PC-9 (cell line): Measurements from ENCODE around the gene CDKN2B. TPM values are rescaled to one million over a fixed set of nuclear protein-coding genes. Genes with fewer than 3 reads are reported as not detected.
A peak's percentile ranks its signal among the peaks of the same experiment; 100 is the strongest.

Experiments
- BruUV-seq: library from RNA; stranded (reverse); fragments of 400-500 nt; replicated peaks from 2 replicates; lab custom pipeline; 2021; lab: Mats Ljungman, UMichigan
- CTCF ChIA-PET: fragments of 300-600 bp; sonication (Branson Sonifier 250); formaldehyde crosslinking; loops from one replicate; lab custom pipeline; 2022; ENCODE audit warnings: antibody characterized with exemption; lab: Charles Lee
- POLR2A ChIA-PET: fragments of 300-600 bp; sonication (Branson Sonifier 250); formaldehyde crosslinking; loops from one replicate; lab custom pipeline; 2022; ENCODE audit warnings: antibody characterized with exemption; ENCODE audit not compliant: unreplicated experiment; lab: Charles Lee
- DNase-seq, 2 experiments: peaks; one replicate each; pipeline versions ENCODE4 v3.0.0 to v3.0.0-alpha.2; 2015 to 2022; ENCODE audit warnings: mixed read lengths in 1 of 2
- H2AFZ ChIP-seq: fragments of 200-600 bp; sonication (generic); 2 replicates; pipeline ENCODE4 v1.8.1; 2017; ENCODE audit warnings: antibody characterized with exemption
- H3F3A ChIP-seq: fragments of 200-600 bp; sonication (generic); 2 replicates; pipeline ENCODE4 v1.8.1; 2017; ENCODE audit warnings: antibody characterized with exemption, mild to moderate bottlenecking, low read depth; ENCODE audit not compliant: insufficient read depth
- H3K27ac ChIP-seq: fragments of 200-600 bp; sonication (generic); 2 replicates; pipeline ENCODE4 v1.6.1; 2016; ENCODE audit warnings: mixed run types
- H3K27me3 ChIP-seq: fragments of 200-600 bp; sonication (generic); 2 replicates; pipeline ENCODE4 v1.6.1; 2016; ENCODE audit warnings: low read depth, mixed run types; ENCODE audit not compliant: insufficient read depth
- H3K36me3 ChIP-seq: fragments of 200-600 bp; sonication (generic); 2 replicates; pipeline ENCODE4 v1.6.1; 2016; ENCODE audit warnings: low read depth, mixed run types
- H3K4me1 ChIP-seq: fragments of 200-600 bp; sonication (generic); replicated peaks from 2 replicates; pipeline ENCODE4 v1.6.1; 2016; ENCODE audit warnings: mixed run types; ENCODE audit not compliant: insufficient read depth
- H3K4me2 ChIP-seq: fragments of 200-600 bp; sonication (generic); 2 replicates; pipeline ENCODE4 v1.6.1; 2017; ENCODE audit warnings: mixed run types
- H3K4me3 ChIP-seq: fragments of 200-600 bp; sonication (generic); 2 replicates; pipeline ENCODE4 v1.6.1; 2016; ENCODE audit warnings: mixed run types
- H3K79me2 ChIP-seq: fragments of 200-600 bp; sonication (generic); 2 replicates; pipeline ENCODE4 v1.6.1; 2017; ENCODE audit warnings: low read depth, mixed run types
- H3K9me2 ChIP-seq: fragments of 200-600 bp; sonication (generic); 2 replicates; pipeline ENCODE4 v1.8.1; 2017; ENCODE audit warnings: mild to moderate bottlenecking; ENCODE audit not compliant: insufficient read depth
- H3K9me3 ChIP-seq: fragments of 200-600 bp; sonication (generic); 2 replicates; pipeline ENCODE4 v1.8.1; 2016; ENCODE audit warnings: low read depth; ENCODE audit not compliant: insufficient read depth
- H4K20me1 ChIP-seq: fragments of 200-600 bp; sonication (generic); 2 replicates; pipeline ENCODE4 v1.8.1; 2017; ENCODE audit not compliant: insufficient read depth
- CTCF ChIP-seq: fragments of 200-600 bp; sonication (generic); conservative IDR thresholded peaks from 2 replicates; pipeline ENCODE4 v1.6.1; 2017; ENCODE audit warnings: mixed run types, antibody characterized with exemption, mild to moderate bottlenecking, moderate library complexity
- EZH2 ChIP-seq: fragments of 200-600 bp; sonication (generic); IDR thresholded peaks from 2 replicates; pipeline ENCODE4 v1.8.0; 2017; ENCODE audit warnings: antibody characterized with exemption, low read depth
- intact Hi-C: fragments of 100-400 bp; cut with micrococcal nuclease; formaldehyde crosslinking; loops from one replicate; pipeline ENCODE4 v1.10.0; 2022; ENCODE audit not compliant: unreplicated experiment
- total RNA-seq: library from RNA; stranded (reverse); gene quantifications from 2 replicates; pipeline ENCODE4 v1.2.3, GENCODE V29; 2021

Gene CDKN2B
- total RNA-seq, 1 experiment from 2014 or later, result 33.8 TPM

GRCh38 chr9:22030101-22030598 lies 21.0 kb upstream of the CDKN2B start:
- Histone ChIP-seq H3K4me2 (peak overlapping the region; percentile 51), H3F3A (peaks cover 5% of the 10 kb centered on the region; the same call in 1 of the 2 replicates), H3K27me3 (no peaks in the 10 kb centered on the region), H2AFZ (no peak overlapping the region), H3K4me3 (0 out of 2 replicates have a peak overlapping the region, but pooled peaks have one; percentile 11), H3K27ac (peak overlapping the region; percentile 74), H3K36me3 (peaks cover 5% of the 10 kb centered on the region), H4K20me1 (no peaks in the 10 kb centered on the region), H3K9me2 (no peaks in the 10 kb centered on the region), H3K9me3 (0 out of 2 replicates have a peak, but pooled peaks cover 4% of the 10 kb centered on the region), H3K4me1 (peaks cover 15% of the 10 kb centered on the region), H3K79me2 (no peaks in the 10 kb centered on the region)
- intact Hi-C loops, result no loop called here
- no peak for TF ChIP-seq EZH2
- no peak for TF ChIP-seq CTCF
- ChIA-PET CTCF (interaction anchor here (0.6 kb wide), 1 partner anchor 209 kb away, joined by 3 read pairs; no protein-coding TSS in a partner anchor), POLR2A (interaction anchor here (0.6 kb wide), 1 partner anchor 89 kb away, joined by 3 read pairs; no protein-coding TSS in a partner anchor)
- peak; percentile 3 to 81 for DNase-seq
- BruUV-seq, result no TSS peak

GRCh38 chr9:22029231-22029630 lies 20.1 kb upstream of the CDKN2B start:
- ChIA-PET CTCF (no interaction called here), POLR2A (interaction anchor here (0.6 kb wide), 1 partner anchor 175 kb away, joined by 5 read pairs; no protein-coding TSS in a partner anchor)
- Histone ChIP-seq H2AFZ (no peak overlapping the region), H3K9me3 (0 out of 2 replicates have a peak, but pooled peaks cover 4% of the 10 kb centered on the region), H3K4me3 (no peak overlapping the region), H3K4me1 (peaks cover 15% of the 10 kb centered on the region), H3K27me3 (no peaks in the 10 kb centered on the region), H3K4me2 (no peak overlapping the region), H3K27ac (peak overlapping the region; percentile 74), H3K36me3 (peaks cover 5% of the 10 kb centered on the region), H3F3A (peaks cover 5% of the 10 kb centered on the region; the same call in 1 of the 2 replicates), H4K20me1 (no peaks in the 10 kb centered on the region), H3K9me2 (no peaks in the 10 kb centered on the region), H3K79me2 (no peaks in the 10 kb centered on the region)
- no peak for TF ChIP-seq CTCF
- no peak for TF ChIP-seq EZH2
- DNase-seq, result no peak
- intact Hi-C loops, result no loop called here
- BruUV-seq, result no TSS peak

GRCh38 chr9:22028394-22028793 lies 19.3 kb upstream of the CDKN2B start:
- H3K79me2 ChIP-seq, result 0 out of 2 replicates have a peak, but pooled peaks cover under 1% of the 10 kb centered on the region
- no peak overlapping the region for H3K27ac ChIP-seq
- peaks cover 5% of the 10 kb centered on the region; the same call in 1 of the 2 replicates for H3F3A ChIP-seq
- TF ChIP-seq EZH2 (no peak), CTCF (no peak)
- ChIA-PET CTCF (no interaction called here), POLR2A (no interaction called here)
- BruUV-seq, result no TSS peak
- no peak overlapping the region for H3K4me2 ChIP-seq
- no peak overlapping the region for H2AFZ ChIP-seq
- no peaks in the 10 kb centered on the region for H4K20me1 ChIP-seq
- H3K27me3 ChIP-seq, result no peaks in the 10 kb centered on the region
- DNase-seq, result no peak
- peaks cover 5% of the 10 kb centered on the region for H3K36me3 ChIP-seq
- H3K4me1 ChIP-seq, result peaks cover 15% of the 10 kb centered on the region
- 0 out of 2 replicates have a peak, but pooled peaks cover 4% of the 10 kb centered on the region for H3K9me3 ChIP-seq
- H3K4me3 ChIP-seq, result no peak overlapping the region
- no peaks in the 10 kb centered on the region for H3K9me2 ChIP-seq
- intact Hi-C loops, result no loop called here
